ENCODE data around the gene MLIP.

GRCh38 chr6:54243699-54244098 lies 132.5 kb downstream of the MLIP start:
- TF ChIP-seq CTCF (IDR thresholded peaks at IDR 0.05), result no peak
- TF ChIP-seq POLR2A (IDR thresholded peaks at IDR 0.05), result no peak
